HG03025 (cell line): Measurements from ENCODE around the gene MGRN1.
"Not testable (repeated sequence)": the region's sequence is repeated elsewhere in the genome, so short reads cannot be mapped to it uniquely, and the experiment has no call there.

ENCODE experiments used
- ATAC-seq: cut with Tn5 transposase; IDR thresholded peaks from one replicate; pipeline ENCODE4 v1.9.1; 2021; ENCODE audit warnings: mild to moderate bottlenecking, moderate library complexity; ENCODE audit not compliant: unreplicated experiment, low FRiP score

Gene MGRN1

GRCh38 chr16:4649744-4650442 is 25.3 kb downstream of the MGRN1 start:
- no peak for ATAC-seq

- not testable (repeated sequence) for ATAC-seq
These were observed 25.9 kb downstream of the MGRN1 start for GRCh38 chr16:4650443-4651074.

GRCh38 chr16:4651827-4652226 is 27.2 kb downstream of the MGRN1 start:
- no peak for ATAC-seq

- no peak for ATAC-seq
These were observed 27.9 kb downstream of the MGRN1 start for GRCh38 chr16:4652561-4652960.

GRCh38 chr16:4654011-4654963 is 29.7 kb downstream of the MGRN1 start:
- no peak for ATAC-seq

- no peak for ATAC-seq
These were observed 30.5 kb downstream of the MGRN1 start for GRCh38 chr16:4654964-4655590.

- ATAC-seq: no peak
These were observed 31.2 kb downstream of the MGRN1 start for GRCh38 chr16:4655801-4656200.

- no peak for ATAC-seq
These were observed 31.6 kb downstream of the MGRN1 start for GRCh38 chr16:4656221-4656620.

- ATAC-seq: no peak
These were observed 32.4 kb downstream of the MGRN1 start for GRCh38 chr16:4656695-4657686.

- ATAC-seq: no peak
These were observed 35.0 kb downstream of the MGRN1 start for GRCh38 chr16:4659363-4660353.

- no peak for ATAC-seq
These were observed 35.9 kb downstream of the MGRN1 start for GRCh38 chr16:4660454-4661007.

GRCh38 chr16:4661661-4662060 is 37.0 kb downstream of the MGRN1 start:
- no peak for ATAC-seq

GRCh38 chr16:4663465-4663776 is 38.8 kb downstream of the MGRN1 start:
- ATAC-seq: no peak

GRCh38 chr16:4663777-4664465 is 39.3 kb downstream of the MGRN1 start:
- ATAC-seq: no peak

- ATAC-seq: no peak
These were observed 40.2 kb downstream of the MGRN1 start for GRCh38 chr16:4664538-4665418.

- no peak for ATAC-seq
These were observed 42.0 kb downstream of the MGRN1 start for GRCh38 chr16:4666537-4667202.
